GM23248 (cell line): ENCODE results near the gene IRF2BP2.

Source experiments
- EZH2 ChIP-seq: fragments of 200-600 bp; sonication (generic); IDR thresholded peaks from 2 replicates; pipeline ENCODE4 v1.6.1; 2018; ENCODE audit warnings: antibody characterized with exemption, mild to moderate bottlenecking; ENCODE audit not compliant: insufficient read depth, poor library complexity, severe bottlenecking
- EZH2phosphoT487 ChIP-seq: fragments of 200-600 bp; sonication (generic); IDR thresholded peaks from 2 replicates; pipeline ENCODE4 v1.6.1; 2018; ENCODE audit warnings: antibody characterized with exemption, moderate library complexity, mild to moderate bottlenecking, low read depth; ENCODE audit not compliant: insufficient read depth

DNA sequence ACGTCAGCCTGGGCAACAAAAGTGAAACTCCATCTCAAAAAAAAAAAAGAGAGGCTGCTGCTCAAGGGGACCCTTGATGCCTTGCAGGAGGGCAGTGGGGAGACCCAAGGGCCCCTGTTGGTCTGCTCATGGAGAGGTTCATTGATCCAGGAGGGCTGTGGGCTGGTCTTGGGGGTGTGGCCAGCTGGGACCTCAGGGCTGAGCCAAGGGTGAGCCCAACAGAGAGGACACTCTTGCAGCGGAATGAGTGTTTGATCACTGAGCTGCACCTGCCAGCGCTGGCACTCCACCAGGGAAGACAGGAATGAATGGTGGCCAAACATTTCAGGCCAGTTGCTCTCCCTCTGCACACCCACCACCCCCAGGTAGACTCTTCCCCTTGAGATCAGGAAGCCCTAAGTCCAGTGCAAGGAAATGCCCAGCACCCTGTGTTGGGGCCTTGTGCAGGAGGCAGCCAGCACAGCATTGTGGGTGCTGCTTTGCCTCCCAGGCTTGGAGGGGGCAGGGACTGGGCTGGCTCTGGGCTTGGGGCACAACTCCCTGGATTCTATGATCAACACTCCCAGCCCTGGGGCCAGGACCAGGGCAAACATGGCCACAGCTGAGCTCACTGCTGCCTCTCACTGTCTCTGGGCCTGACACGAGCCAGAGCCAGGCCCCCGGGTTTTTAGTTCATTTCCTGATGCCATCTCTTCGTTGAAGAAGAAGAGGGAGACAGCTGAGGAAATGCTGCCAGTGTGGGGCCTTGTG lies 50.7 kb downstream of the IRF2BP2 start:
- TF ChIP-seq EZH2 (no peak), EZH2phosphoT487 (no peak)
